Neural cell (in vitro differentiated cells): ENCODE results near the gene BLOC1S1.

Experiments
- EP300 ChIP-seq: fragments of 450-650 bp; conservative IDR thresholded peaks from 2 replicates; pipeline ENCODE4 v1.6.1; 2014; ENCODE audit warnings: antibody characterized with exemption, mild to moderate bottlenecking, moderate library complexity; ENCODE audit not compliant: poor library complexity, severe bottlenecking
- EZH2 ChIP-seq: fragments of 200-600, 300-800 bp; shearing (Covaris generic), sonication (generic); IDR thresholded peaks from 2 replicates; pipeline ENCODE4 v1.6.1; 2014; ENCODE audit warnings: antibody characterized with exemption, low read length, borderline replicate concordance, mild to moderate bottlenecking; ENCODE audit not compliant: insufficient read depth, poor library complexity, severe bottlenecking
- MXI1 ChIP-seq: fragments of 450-650 bp; conservative IDR thresholded peaks from 2 replicates; pipeline ENCODE4 v1.6.1; 2014; ENCODE audit warnings: antibody characterized with exemption, mild to moderate bottlenecking; ENCODE audit not compliant: poor library complexity, severe bottlenecking
- POLR2AphosphoS5 ChIP-seq: IDR thresholded peaks from 2 replicates; pipeline ENCODE4 v1.6.1; 2012
- RAD21 ChIP-seq: fragments of 450-650 bp; conservative IDR thresholded peaks from 2 replicates; pipeline ENCODE4 v1.6.1; 2014; ENCODE audit warnings: antibody characterized with exemption, mild to moderate bottlenecking, moderate library complexity
- TAF1 ChIP-seq: IDR thresholded peaks from 2 replicates; pipeline ENCODE4 v1.6.1; 2012; ENCODE audit warnings: low read depth
- TF ChIP-seq, protein P1 (sequence below): fragments of 450-650 bp; IDR thresholded peaks from 2 replicates; pipeline ENCODE4 v1.5.1; 2014; ENCODE audit warnings: antibody characterized with exemption, mild to moderate bottlenecking, moderate library complexity; ENCODE audit not compliant: poor library complexity, severe bottlenecking

DNA sequence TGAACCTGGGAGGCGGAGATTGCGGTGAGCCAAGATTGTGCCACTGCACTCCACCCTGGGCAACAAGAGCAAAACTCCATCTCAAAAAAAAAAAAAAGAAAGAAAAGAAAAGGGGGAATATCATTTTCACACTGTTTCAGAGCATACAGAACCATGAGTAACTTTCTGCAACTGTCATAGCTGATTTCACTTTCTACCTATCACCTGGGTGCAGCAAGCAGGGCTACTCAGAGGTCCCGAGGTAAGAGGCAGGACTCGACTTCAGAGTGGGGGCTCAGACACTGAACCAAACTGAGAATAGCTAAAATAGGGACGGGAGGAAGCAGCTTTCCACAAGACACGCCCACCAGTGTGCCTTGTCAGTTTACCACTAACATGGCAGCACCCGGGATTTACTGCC lies 49.3 kb upstream of the BLOC1S1 start:
- TF ChIP-seq EZH2 (no peak), RAD21 (no peak), TAF1 (no peak), EP300 (no peak), POLR2AphosphoS5 (no peak), MXI1 (no peak)
- TF ChIP-seq, protein P1, sequence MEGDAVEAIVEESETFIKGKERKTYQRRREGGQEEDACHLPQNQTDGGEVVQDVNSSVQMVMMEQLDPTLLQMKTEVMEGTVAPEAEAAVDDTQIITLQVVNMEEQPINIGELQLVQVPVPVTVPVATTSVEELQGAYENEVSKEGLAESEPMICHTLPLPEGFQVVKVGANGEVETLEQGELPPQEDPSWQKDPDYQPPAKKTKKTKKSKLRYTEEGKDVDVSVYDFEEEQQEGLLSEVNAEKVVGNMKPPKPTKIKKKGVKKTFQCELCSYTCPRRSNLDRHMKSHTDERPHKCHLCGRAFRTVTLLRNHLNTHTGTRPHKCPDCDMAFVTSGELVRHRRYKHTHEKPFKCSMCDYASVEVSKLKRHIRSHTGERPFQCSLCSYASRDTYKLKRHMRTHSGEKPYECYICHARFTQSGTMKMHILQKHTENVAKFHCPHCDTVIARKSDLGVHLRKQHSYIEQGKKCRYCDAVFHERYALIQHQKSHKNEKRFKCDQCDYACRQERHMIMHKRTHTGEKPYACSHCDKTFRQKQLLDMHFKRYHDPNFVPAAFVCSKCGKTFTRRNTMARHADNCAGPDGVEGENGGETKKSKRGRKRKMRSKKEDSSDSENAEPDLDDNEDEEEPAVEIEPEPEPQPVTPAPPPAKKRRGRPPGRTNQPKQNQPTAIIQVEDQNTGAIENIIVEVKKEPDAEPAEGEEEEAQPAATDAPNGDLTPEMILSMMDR: no peak
